Endothelial cell of umbilical vein (primary cell): ENCODE results near the gene ABLIM2. TPM values are rescaled to one million over a fixed set of nuclear protein-coding genes. Genes with fewer than 3 reads are reported as not detected.

Source experiments
- BruUV-seq: library from RNA; stranded (reverse); fragments of 400-500 nt; replicated peaks from 2 replicates; lab custom pipeline; 2021; lab: Mats Ljungman, UMichigan
- CTCF ChIA-PET: fragments of 300-600, 350-600 bp; sonication (Branson Sonifier 250); formaldehyde crosslinking; loops from one replicate; lab custom pipeline; 2021; ENCODE audit warnings: antibody characterized with exemption, inconsistent platforms; lab: Charles Lee
- POLR2A ChIA-PET: fragments of 300-600, 350-600 bp; sonication (Branson Sonifier 250); formaldehyde crosslinking; loops from one replicate; lab custom pipeline; 2021; ENCODE audit warnings: antibody characterized with exemption, inconsistent platforms; lab: Charles Lee
- DNase-seq: peaks from one replicate; pipeline ENCODE4 v3.0.0-alpha.2; 2011; ENCODE audit warnings: low read depth, low spot score
- FAIRE-seq: peaks from 2 replicates; lab custom pipeline; 2011; peaks lifted over from hg19 to GRCh38; lab: Jason Lieb, UNC
- H2AFZ ChIP-seq: 2 replicates; pipeline ENCODE4 v1.6.0; 2012; ENCODE audit warnings: low read depth, low read length, control low read depth, inconsistent platforms
- H3K27ac ChIP-seq: 2 replicates; pipeline ENCODE4 v1.5.1; 2011; ENCODE audit warnings: low read depth, mild to moderate bottlenecking, control low read depth, low read length, moderate library complexity; ENCODE audit not compliant: insufficient read depth
- H3K27me3 ChIP-seq, 2 experiments: 2 replicates each; pipeline versions ENCODE4 v1.6.0 to v1.6.1; 2011; ENCODE audit warnings: low read length in 2 of 2, mixed read lengths in 1 of 2; ENCODE audit not compliant: control insufficient read depth in 2 of 2, insufficient read depth in 2 of 2
- H3K36me3 ChIP-seq, 2 experiments: 2 replicates in 1 of 2; 3 replicates in 1 of 2; pipeline ENCODE4 v1.5.1; 2011; ENCODE audit warnings: low read length in 2 of 2, mild to moderate bottlenecking in 1 of 2, moderate library complexity in 1 of 2; ENCODE audit not compliant: control insufficient read depth in 2 of 2, insufficient read depth in 2 of 2; ENCODE audit errors: extremely low read depth in 1 of 2
- H3K4me1 ChIP-seq: 3 replicates; pipeline ENCODE4 v1.5.1; 2011; ENCODE audit warnings: mild to moderate bottlenecking, low read length; ENCODE audit not compliant: control insufficient read depth, insufficient read depth; ENCODE audit errors: extremely low read depth
- H3K4me2 ChIP-seq: 2 replicates; pipeline ENCODE4 v1.6.1; 2011; ENCODE audit warnings: low read length, control low read depth, mixed read lengths; ENCODE audit not compliant: insufficient read depth
- H3K4me3 ChIP-seq, 3 experiments: fragments of 200-600 bp in 1 of 3; sonication (generic), shearing (Covaris generic) in 1 of 3; replicated peaks in 1 of 3; 2 replicates each; pipeline ENCODE4 v1.5.1; 2011 to 2016; ENCODE audit warnings: control low read depth in 3 of 3, low read length in 3 of 3, mild to moderate bottlenecking in 2 of 3, inconsistent platforms in 1 of 3, low read depth in 1 of 3, moderate library complexity in 1 of 3; ENCODE audit not compliant: insufficient read depth in 1 of 3
- H3K79me2 ChIP-seq: 2 replicates; pipeline ENCODE4 v1.6.0; 2012; ENCODE audit warnings: low read length, inconsistent platforms; ENCODE audit not compliant: control insufficient read depth, insufficient read depth
- H3K9ac ChIP-seq: replicated peaks from 2 replicates; pipeline ENCODE3; 2011; ENCODE audit warnings: low read length, control low read depth; ENCODE audit not compliant: insufficient read depth; ENCODE audit errors: extremely low read depth
- H3K9me1 ChIP-seq: replicated peaks from 3 replicates; pipeline ENCODE4 v1.6.0; 2011; ENCODE audit warnings: mild to moderate bottlenecking, low read length; ENCODE audit not compliant: control insufficient read depth, insufficient read depth; ENCODE audit errors: extremely low read depth
- H3K9me3 ChIP-seq: replicated peaks from 2 replicates; pipeline ENCODE4 v1.5.1; 2012; ENCODE audit warnings: low read length, inconsistent platforms; ENCODE audit not compliant: control insufficient read depth, insufficient read depth
- H4K20me1 ChIP-seq: replicated peaks from 2 replicates; pipeline ENCODE3; 2011; ENCODE audit warnings: mild to moderate bottlenecking, low read length; ENCODE audit not compliant: control insufficient read depth, insufficient read depth; ENCODE audit errors: extremely low read depth
- EZH2 ChIP-seq: IDR thresholded peaks from 2 replicates; pipeline ENCODE4 v1.6.1; 2012; ENCODE audit warnings: borderline replicate concordance, low read depth, mild to moderate bottlenecking, moderate library complexity, low read length, inconsistent platforms; ENCODE audit not compliant: severe bottlenecking
- FOS ChIP-seq: IDR thresholded peaks from 2 replicates; pipeline ENCODE4 v1.6.1; 2011; ENCODE audit warnings: mild to moderate bottlenecking, low read length, moderate library complexity, borderline replicate concordance; ENCODE audit not compliant: insufficient read depth
- GATA2 ChIP-seq: IDR thresholded peaks from 2 replicates; pipeline ENCODE4 v1.7.0; 2011; ENCODE audit warnings: low read depth, mild to moderate bottlenecking, moderate library complexity, mixed read lengths, low read length; ENCODE audit not compliant: insufficient read length, insufficient read depth
- JUN ChIP-seq: IDR thresholded peaks from 2 replicates; pipeline ENCODE4 v1.6.1; 2011; ENCODE audit warnings: borderline replicate concordance, low read depth; ENCODE audit not compliant: insufficient read length, insufficient read depth
- MYC ChIP-seq: IDR thresholded peaks from one replicate; pipeline ENCODE4 v1.6.1; 2011; ENCODE audit warnings: mild to moderate bottlenecking, low read depth, low read length
- dilution Hi-C: fragments of 300-500 bp; cut with MboI; formaldehyde crosslinking; loops from one replicate; pipeline ENCODE4 v1.15.0; 2019; ENCODE audit warnings: low sequenced_read_pairs; ENCODE audit not compliant: extremely low pct_ligation_motif_present
- intact Hi-C: fragments of 100-400 bp; cut with micrococcal nuclease; formaldehyde crosslinking; loops from one replicate; pipeline ENCODE4 v1.10.0; 2022
- polyA plus RNA-seq, 4 experiments: library from polyadenylated mRNA; depleted of rRNA in 3 of 4; stranded (reverse) in 3 of 4; unstranded in 1 of 4; fragments of >200 nt; gene quantifications; 2 replicates each; pipeline versions ENCODE4 v1.2.1 to v1.2.3, GENCODE V29; 2011 to 2012; ENCODE audit warnings: missing spikeins in 1 of 4
- total RNA-seq: library from RNA; stranded (reverse); gene quantifications from 2 replicates; pipeline ENCODE4 v1.2.3, GENCODE V29; 2021
- TF ChIP-seq, protein P1 (sequence below), 2 donors: IDR thresholded peaks; 1 replicate in 1 of 2; 2 replicates in 1 of 2; pipeline ENCODE4 v1.5.1; 2011; ENCODE audit warnings: low read length in 2 of 2, mild to moderate bottlenecking in 2 of 2, moderate library complexity in 2 of 2, control low read depth in 1 of 2, inconsistent platforms in 1 of 2, low read depth in 1 of 2; ENCODE audit not compliant: insufficient read depth in 1 of 2; ENCODE audit errors: extremely low read depth in 1 of 2

Gene ABLIM2
- total and polyA plus RNA-seq, 2 donors (not counting 3 experiments of a cell fraction or from before 2014, with no cell fraction given): 0.28 to 0.66 TPM

DNA sequence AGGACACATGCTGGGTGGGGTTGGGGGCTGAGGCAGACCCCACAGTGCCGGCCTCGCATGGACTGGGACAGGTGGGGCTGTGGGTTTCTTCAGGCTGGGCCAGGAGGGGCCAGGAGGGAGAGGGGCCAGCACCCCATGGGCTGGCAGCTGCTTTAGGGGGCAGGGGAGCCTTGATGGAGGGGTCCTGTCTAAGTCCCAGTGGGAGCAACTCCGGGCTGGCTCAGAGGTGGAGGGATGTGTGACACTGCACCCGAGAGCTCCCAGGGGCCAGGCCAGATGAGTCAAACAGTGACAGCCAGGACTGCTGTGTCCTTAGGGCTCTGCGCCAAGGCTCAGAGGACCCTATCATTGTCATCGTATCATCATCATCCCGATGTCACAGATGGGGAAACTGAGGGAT lies 4.4 kb upstream of the ABLIM2 start:
- Histone ChIP-seq H3K27ac (no peak overlapping the region), H3K4me3 (no peak overlapping the region), H3K9me1 (no peaks in the 10 kb centered on the region), H3K36me3 (no peaks in the 10 kb centered on the region), H3K27me3 (peaks cover 6 to 7% of the 10 kb centered on the region in 2 experiments), H3K4me2 (no peak overlapping the region), H3K9ac (no peak overlapping the region), H2AFZ (no peak overlapping the region), H3K79me2 (no peaks in the 10 kb centered on the region), H4K20me1 (no peaks in the 10 kb centered on the region), H3K4me1 (peaks cover 11% of the 10 kb centered on the region), H3K9me3 (no peaks in the 10 kb centered on the region)
- ChIA-PET CTCF (interaction anchor here (1.1 kb wide), 1 partner anchor 18 kb away, joined by 4 read pairs; no protein-coding TSS in a partner anchor), POLR2A (interaction anchor here (0.7 kb wide), 1 partner anchor 9 kb away, joined by 4 read pairs; no protein-coding TSS in a partner anchor)
- DNase-seq (no peak), FAIRE-seq (no peak)
- no TSS peak for BruUV-seq
- no peak for TF ChIP-seq EZH2
- TF ChIP-seq JUN: no peak
- TF ChIP-seq, protein P1, sequence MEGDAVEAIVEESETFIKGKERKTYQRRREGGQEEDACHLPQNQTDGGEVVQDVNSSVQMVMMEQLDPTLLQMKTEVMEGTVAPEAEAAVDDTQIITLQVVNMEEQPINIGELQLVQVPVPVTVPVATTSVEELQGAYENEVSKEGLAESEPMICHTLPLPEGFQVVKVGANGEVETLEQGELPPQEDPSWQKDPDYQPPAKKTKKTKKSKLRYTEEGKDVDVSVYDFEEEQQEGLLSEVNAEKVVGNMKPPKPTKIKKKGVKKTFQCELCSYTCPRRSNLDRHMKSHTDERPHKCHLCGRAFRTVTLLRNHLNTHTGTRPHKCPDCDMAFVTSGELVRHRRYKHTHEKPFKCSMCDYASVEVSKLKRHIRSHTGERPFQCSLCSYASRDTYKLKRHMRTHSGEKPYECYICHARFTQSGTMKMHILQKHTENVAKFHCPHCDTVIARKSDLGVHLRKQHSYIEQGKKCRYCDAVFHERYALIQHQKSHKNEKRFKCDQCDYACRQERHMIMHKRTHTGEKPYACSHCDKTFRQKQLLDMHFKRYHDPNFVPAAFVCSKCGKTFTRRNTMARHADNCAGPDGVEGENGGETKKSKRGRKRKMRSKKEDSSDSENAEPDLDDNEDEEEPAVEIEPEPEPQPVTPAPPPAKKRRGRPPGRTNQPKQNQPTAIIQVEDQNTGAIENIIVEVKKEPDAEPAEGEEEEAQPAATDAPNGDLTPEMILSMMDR (IDR thresholded peaks at IDR 0.05; ENCODE audit: extremely low read depth in 1 of 2, insufficient read depth in 1 of 2, low read depth in 1 of 2, low read length in 2 of 2): no peak
- no peak for TF ChIP-seq FOS
- TF ChIP-seq GATA2: no peak
- no peak for TF ChIP-seq MYC
- intact Hi-C loops (no loop called here), dilution Hi-C loops (no loop called here)
